GM19099 (cell line): ENCODE measurements around the gene STOX2.

Experiments used
- POLR2A ChIP-seq: IDR thresholded peaks from 3 replicates; pipeline ENCODE4 v1.6.1; 2011; ENCODE audit warnings: low read depth; ENCODE audit not compliant: insufficient read length; ENCODE audit errors: extremely low read depth

STOX2 gene

DNA sequence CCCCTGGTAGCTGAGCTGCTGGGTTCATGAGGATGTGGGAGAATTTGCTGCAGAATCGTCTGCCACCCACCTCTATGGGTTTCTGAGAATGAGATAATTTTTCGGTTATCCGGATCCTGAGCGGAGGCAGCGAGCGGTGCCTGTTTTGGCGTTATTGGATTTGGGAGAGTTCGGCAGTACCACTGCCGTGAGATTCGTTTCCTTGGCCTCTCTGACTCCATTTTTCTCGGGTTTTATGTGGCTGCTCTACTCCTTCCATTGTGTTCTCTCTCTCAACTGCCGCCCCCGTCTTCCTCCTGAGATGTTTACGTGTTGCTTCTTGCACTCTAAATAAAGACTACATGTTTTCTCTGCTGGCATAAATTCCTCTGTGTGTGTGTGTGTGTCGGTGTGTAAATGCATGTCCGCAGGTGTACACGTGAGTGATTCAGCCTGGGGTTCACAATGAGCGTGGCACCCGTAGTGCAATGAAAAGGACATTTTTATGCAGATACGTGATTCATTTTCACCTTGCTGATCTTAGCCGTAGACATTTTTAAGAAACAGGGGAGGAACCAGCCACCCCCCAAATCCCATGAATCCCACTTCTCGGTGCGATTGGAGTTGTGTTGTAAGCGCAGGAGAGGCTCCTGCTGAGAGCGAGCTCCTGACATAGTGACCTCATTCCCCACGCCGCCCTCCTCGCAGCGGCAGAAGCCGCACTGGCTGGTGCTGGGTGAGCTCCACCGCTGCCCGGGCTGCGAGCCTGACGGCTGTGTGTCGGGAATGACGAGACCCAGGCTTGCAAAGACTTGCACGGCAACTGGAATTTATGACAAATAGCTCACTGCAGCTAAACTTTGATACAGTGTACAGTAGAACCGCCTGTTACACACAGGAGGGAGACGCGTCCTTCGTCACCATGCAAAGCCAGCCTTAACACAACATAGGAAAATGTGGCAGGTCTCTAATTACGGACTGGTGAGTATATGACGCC, 82.2 kb downstream of the STOX2 start:
- TF ChIP-seq POLR2A: no peak

DNA sequence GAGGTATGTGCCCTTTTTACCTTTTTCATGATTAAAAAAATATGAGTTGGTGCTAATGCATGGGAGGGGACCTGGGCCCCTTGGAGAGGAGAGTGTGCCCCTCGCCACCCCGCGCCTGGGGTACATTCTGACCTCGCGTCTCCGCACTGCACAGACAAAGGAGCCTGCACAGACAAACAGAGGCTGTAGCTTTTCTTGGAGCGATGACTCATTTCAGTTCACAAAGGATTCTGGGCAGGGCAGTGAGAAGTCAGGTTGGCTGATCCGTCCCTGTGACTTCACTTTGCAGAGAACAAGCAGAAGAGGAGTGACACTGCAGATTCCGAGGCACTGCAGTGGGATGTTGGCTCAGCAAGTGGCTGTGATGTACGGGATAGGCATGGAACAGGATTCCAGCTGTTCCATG, 82.9 kb downstream of the STOX2 start:
- no peak for TF ChIP-seq POLR2A

DNA sequence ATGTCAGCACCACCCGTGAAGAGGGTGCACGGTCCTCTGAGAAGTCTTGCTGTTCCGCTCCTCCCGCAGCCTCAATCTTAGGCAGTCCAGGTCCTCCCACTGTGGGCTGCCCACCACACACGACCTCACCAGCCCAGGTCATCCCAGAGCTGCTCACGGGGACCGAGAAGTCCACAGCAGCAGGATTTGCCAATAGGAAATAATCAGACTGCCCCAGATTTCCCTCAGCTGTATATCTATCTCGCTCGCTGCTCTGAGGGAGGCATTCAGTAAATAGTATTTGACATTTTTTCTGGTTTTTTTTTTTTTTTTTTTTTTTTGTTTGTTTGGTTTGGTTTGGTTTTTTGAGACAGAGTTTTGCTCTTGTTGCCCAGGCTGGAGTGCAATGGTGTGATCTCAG, 83.8 kb downstream of the STOX2 start:
- TF ChIP-seq POLR2A: no peak

DNA sequence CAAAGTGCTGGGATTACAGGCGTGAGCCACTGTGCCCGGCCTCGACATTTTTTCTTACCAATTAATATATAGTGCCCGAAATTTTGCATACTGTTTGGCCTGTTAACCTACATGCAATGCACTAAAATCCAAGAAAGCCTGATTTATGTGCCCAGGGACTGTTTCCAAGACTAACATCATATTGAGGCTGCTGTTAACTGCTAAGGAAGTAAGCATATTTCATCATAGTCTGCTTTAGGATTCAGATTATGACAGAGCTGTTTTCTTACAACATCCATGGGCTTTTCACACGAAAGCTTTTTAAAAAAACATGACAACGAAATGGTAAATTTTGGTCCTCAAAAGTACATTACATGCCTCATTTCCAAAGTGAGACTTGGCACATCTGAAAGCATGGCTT, 84.4 kb downstream of the STOX2 start:
- TF ChIP-seq POLR2A: no peak

DNA sequence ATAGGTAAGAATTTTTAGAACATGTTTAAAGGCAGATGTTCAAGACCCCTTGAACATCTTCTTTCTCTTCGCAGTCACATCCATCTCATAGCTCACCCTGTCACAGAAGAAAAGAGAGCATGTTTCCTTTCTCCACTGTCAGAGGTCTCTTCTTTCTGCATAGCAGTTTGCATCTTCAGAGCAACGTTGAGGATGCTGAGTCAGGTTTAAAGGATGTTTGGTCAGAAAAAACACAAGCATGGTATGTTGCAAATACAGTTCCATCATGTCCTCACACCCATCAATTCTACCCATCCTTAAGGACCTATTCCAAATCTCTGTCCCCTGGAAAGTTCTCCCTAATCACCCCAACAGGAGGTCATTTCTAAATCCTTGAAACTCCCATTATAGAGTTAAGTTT, 84.8 kb downstream of the STOX2 start:
- no peak for TF ChIP-seq POLR2A

DNA sequence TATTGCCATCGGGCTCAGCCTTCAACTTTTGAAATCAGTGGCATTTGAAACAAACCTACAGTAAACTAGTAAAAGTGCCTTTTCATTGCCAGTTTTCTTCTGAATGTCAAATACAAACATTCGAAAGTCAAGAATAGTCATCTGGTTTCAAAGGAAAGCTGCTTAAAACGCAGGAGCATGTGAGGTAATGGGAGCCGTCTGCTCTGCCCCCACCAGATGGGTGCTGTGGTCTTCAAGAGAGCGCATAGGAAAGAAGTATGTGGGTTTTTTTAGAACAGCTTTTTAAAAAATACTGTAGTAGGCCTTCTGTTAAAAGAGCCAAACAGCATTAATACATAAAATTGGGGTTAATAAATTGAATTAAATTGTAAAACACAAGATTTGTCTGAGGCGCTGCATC, 88.6 kb downstream of the STOX2 start:
- no peak for TF ChIP-seq POLR2A

DNA sequence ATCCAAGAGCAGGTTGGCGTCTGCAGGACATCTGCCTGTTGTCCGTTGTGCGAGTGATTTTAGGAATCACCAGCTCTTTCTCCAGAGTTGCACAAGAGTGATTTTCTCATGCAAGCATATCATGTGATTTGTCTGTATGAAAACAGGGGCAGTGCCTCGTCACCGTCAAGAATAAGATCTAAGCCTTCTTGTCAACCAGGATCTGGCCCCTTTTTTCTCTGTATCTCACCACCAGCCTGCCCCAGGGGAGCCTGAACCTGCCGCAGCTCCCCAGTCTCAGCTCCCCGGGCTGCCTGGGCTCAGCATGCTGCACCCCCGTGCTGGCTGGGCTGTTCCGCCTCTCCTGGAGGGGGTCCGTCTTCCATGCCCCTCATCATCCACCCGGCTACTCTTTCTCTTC, 90.5 kb downstream of the STOX2 start:
- TF ChIP-seq POLR2A: no peak

DNA sequence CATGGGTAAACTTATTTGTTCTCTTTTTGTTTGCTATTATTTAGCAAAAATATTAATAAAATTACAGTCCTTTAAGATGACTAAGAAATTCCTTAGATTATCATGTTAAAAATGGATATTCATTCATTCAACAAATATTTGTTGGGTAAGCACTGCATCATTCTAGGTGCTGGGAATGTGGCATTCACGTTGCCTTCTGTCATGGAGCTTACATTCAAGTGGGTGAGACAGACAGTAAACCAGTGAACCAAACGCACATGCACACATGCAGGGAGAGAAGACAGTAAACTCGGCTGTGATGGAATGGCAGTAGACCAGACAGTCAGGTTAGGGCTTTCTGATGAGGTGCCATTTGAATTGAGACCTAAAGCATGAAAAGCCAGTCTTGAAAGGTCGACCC, 91.8 kb downstream of the STOX2 start:
- no peak for TF ChIP-seq POLR2A

DNA sequence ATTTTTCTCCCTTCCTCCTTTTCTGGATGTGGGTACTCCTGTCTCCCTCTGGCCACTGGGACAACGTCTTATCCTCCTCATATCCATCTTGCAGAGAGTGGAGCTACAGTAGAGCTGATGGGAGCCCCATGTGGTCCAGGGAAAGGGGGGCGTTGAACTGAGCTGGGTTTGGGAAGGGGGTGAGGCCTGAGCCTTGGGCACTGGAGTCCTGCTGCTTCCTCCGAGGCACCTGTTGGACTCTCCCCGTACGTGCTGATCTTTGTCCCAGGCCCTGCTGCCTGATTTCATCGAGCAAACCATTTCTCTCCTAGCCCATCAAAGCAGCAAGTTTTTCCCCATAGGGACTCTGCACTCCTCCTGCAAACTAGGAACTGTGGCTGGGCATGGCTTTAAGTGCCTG, 94.3 kb downstream of the STOX2 start:
- TF ChIP-seq POLR2A: no peak

DNA sequence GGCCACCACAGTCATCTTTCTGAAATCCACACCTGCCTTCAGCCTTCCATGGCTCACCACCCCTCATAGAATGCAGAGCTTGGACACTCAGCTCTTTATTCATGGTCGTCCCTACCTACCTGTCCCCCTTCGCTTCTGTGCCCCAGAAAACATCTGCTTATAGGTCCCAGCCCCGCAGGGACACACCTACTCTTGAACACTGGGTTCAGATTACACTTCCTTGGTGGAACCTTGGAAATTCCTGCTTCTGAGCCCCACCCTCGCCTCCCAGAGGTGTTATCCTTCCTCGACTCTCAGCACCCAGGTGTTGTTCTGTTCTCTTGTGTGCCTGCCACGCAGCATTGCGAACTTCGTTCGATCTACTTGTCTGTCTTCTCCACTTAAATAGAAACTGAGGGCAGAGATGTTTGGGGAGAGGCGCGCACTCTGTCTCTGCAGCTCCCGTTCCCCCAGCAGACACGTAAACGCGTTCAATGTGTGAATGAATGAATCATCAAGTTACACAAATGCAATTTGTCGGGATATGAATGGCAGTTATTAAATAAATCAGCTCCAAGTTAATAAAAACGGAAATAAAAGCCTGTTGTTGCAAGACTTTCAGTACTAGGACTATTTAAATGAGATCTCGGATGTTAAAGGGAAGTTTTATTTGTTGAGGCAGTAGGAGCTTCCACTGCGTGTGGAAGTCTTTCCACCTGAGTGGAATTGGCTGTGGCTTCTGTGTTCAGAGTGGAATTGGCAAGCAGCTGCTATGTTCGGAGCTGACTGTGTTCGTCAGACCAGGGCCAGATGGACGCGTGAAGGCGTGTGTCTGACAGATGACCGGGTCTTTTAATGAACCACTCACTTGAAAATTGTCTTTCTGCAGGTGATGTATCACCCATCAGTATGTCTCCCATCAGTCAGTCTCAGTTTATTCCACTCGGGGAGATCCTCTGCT, 95.6 kb downstream of the STOX2 start:
- TF ChIP-seq POLR2A: no peak

DNA sequence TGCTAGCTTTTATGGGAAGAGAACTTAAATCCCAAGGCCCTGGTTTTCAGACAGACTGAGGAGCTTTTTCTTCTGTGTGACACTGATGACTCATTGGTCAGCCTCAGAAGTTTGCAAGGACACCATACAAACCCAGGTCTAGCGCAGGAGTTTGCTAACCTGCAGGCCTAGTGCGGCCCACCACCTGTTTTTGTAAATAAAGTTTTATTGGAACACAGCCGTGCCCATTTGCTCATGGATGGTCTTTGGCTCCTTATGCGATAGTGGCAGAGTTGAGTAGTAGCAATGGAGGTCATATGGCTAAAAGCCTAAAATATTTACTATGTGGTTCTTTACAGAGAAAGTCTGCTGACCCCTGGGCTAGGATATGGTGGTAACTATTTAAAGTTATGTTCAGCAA, 98.3 kb downstream of the STOX2 start:
- no peak for TF ChIP-seq POLR2A

DNA sequence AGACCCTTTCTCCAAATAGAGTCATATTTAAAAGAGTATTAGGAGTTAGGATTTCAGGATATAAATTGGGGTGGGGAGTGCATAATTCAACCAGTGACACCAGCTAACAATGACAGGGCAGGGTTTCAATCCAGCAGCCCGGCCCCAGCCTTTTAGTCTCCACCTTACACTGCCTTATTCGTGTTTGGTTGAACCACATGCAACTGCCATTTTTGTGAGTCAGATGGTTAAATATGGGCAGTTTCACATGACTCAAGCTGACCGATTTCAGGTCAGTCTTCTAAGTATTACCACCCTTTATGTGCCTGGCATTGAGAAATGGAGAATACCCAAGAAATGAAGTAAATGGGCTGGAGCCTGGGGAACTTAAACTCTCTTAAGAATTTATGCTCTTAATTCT, 102.8 kb downstream of the STOX2 start:
- no peak for TF ChIP-seq POLR2A

DNA sequence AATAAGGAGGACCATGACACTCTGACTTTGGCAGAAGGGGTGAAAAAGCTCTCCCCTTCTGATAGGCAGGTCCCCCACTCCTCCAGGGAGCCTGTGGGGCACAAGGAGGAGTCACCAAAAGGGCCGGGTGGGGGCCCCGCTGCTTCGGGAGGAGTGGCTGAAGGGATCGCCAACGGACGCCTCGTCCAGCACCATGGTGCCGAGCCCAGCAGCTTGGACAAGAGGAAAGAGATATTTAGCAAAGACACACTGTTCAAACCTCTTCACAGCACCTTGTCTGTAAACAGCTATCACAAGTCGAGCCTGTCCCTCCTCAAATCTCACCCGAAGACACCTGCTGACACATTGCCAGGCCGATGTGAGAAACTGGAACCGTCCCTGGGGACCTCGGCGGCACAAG, 105.6 kb downstream of the STOX2 start:
- TF ChIP-seq POLR2A: no peak

DNA sequence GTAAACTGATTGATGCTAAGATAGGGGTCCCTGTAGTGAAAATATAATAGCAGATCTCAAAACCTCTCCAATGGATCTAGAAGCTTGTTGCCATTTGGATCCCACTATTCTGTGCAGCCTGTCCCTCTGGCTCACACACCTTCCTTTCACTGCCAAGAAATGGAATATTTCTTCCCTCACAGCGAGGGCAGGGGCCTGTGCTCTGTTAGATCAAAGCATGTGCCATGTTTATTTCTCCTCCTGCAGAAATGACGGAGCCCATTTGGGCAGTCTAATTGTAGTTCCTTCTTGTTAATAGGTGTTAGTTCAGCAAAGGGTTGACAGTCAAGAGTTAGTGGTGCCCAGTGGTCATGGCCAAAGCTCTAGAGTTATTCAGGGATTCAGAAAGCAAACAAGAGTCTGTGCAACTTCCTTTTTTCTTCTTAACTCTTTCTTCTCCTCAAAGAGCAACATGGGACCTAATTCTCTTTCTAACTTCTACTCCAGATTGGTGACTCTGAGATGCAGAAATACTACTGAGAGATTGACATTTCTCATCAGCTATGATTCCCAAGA, 106.8 kb downstream of the STOX2 start:
- no peak for TF ChIP-seq POLR2A

DNA sequence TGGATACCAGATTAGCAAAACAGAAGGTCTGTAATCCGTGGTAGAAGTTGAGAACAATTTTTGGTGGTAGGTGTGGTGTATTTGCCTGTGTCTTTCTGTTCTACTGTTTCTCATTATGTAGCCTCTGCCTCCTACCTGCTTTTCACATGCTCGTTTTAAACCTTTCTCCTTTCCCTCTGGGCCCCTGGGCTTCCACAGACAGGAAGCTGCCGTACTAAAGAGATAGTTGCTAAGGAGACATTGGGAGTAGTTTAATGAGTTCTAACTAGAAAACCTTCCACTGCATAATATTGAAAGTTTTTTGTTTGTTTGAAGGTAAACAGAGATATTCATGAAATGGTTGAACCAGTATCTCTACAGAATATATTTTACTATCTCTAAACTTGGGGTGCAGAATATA, 107.8 kb downstream of the STOX2 start:
- no peak for TF ChIP-seq POLR2A
